Body of pancreas (tissue), 4 donors: ENCODE results near the gene DISP1. TPM values are rescaled to one million over a fixed set of nuclear protein-coding genes. Genes with fewer than 3 reads are reported as not detected.

ENCODE experiments used
- ATAC-seq: fragments of 150-250 bp; one replicate; pipeline ENCODE4 v1.9.1; 2016
- DNase-seq, 4 donors: peaks; one replicate each; pipeline ENCODE4 v3.0.0-alpha.2; 2019
- H3K27ac ChIP-seq, 4 donors: fragments of 200-600 bp; sonication (generic); 1 replicate in 3 of 4; 2 replicates in 1 of 4; pipeline versions ENCODE4 v1.5.1 to v1.6.1; 2016 to 2019; ENCODE audit warnings: mild to moderate bottlenecking in 1 of 4, mixed read lengths in 1 of 4, moderate library complexity in 1 of 4
- H3K27me3 ChIP-seq, 2 donors: fragments of 200-600 bp; sonication (generic); one replicate each; pipeline ENCODE4 v1.6.0; 2016; ENCODE audit warnings: mild to moderate bottlenecking in 1 of 2
- H3K36me3 ChIP-seq, 2 donors: fragments of 200-600 bp; sonication (generic); replicated peaks in 1 of 2; 2 replicates each; pipeline ENCODE4 v1.5.1; 2016; ENCODE audit warnings: low read depth in 2 of 2; ENCODE audit not compliant: insufficient read depth in 1 of 2
- H3K4me1 ChIP-seq: fragments of 200-600 bp; sonication (generic); one replicate; pipeline ENCODE4 v1.6.0; 2016
- H3K4me3 ChIP-seq, 2 donors: fragments of 200-600 bp; sonication (generic); 1 replicate in 1 of 2; 2 replicates in 1 of 2; pipeline ENCODE4 v1.5.1; 2016 to 2019
- H3K9me3 ChIP-seq, 3 donors: fragments of 200-600 bp; sonication (generic); 1 replicate in 2 of 3; 2 replicates in 1 of 3; pipeline ENCODE4 v1.5.1; 2016
- CTCF ChIP-seq, 7 experiments: fragments of 450-650 bp in 4 of 7; fragments of 200-600 bp in 3 of 7; sonication (generic) in 3 of 7; IDR thresholded peaks; one replicate each; pipeline ENCODE4 v1.5.1; 2016 to 2019; ENCODE audit warnings: antibody characterized with exemption in 7 of 7
- POLR2A ChIP-seq, 3 donors: fragments of 450-650 bp; IDR thresholded peaks; one replicate each; pipeline ENCODE4 v1.6.1; 2016; ENCODE audit warnings: antibody characterized with exemption in 3 of 3, mild to moderate bottlenecking in 2 of 3
- WGBS, 2 donors: methylation state at CpG; one replicate each; pipeline ENCODE4 v1.1.5; 2017; 5-methylcytosine and 5-hydroxymethylcytosine counted together
- intact Hi-C: fragments of 100-400 bp; cut with DNase I; formaldehyde crosslinking; loops from one replicate; pipeline ENCODE4 v1.15.1; 2023
- total RNA-seq, 2 donors: library from RNA; depleted of rRNA; stranded (reverse); fragments of >200 nt; gene quantifications; one replicate each; pipeline ENCODE4 v1.1.0, GENCODE V29; 2016

DISP1 gene
- 1 to 10 TPM; 4.0 to 6.2 TPM for total RNA-seq

- DNase-seq = peak; percentile 87 to 90 (median 89)
- Histone ChIP-seq H3K27me3 (no peaks in the 10 kb centered on the region), H3K9me3 (no peaks in the 10 kb centered on the region), H3K36me3 (no peaks in the 10 kb centered on the region), H3K27ac (peak within 1 kb of the TSS; percentile 79 to 93 (median 88)), H3K4me3 (peak within 1 kb of the TSS; percentile 67 to 74), H3K4me1 (peaks cover 18% of the 10 kb centered on the region)
- TF ChIP-seq CTCF (IDR thresholded peaks at IDR 0.05) = peak in 1 of 7 experiments; percentile 29
- peak; percentile 45 to 82 (median 75) for TF ChIP-seq POLR2A (IDR thresholded peaks at IDR 0.05)
- intact Hi-C loops = no loop called here
- peak; percentile 97 for ATAC-seq
- WGBS, 2 donors = 3 to 6% methylated on average over 27 to 67 of the region's 67 CpGs
Observed at GRCh38 chr1:222814536-222815439, at the start of gene DISP1. TSS of gene DISP1 (plus strand) at chr1:222815039. CDS start at chr1:222942824, 127,785 bp downstream.

- Histone ChIP-seq H3K9me3 (peaks cover 0 to 7% (median 0%) of the 10 kb centered on the region in 3 donors), H3K27me3 (no peaks in the 10 kb centered on the region), H3K4me3 (no peak overlapping the region), H3K27ac (no peak overlapping the region), H3K4me1 (no peaks in the 10 kb centered on the region), H3K36me3 (no peaks in the 10 kb centered on the region)
- intact Hi-C loops = no loop called here
- TF ChIP-seq POLR2A (IDR thresholded peaks at IDR 0.05) (no peak), CTCF (IDR thresholded peaks at IDR 0.05) (no peak)
- DNase-seq = no peak
- no peak for ATAC-seq
- 73 to 85% methylated on average over 5 of the region's 5 CpGs for WGBS, 2 donors
Observed at GRCh38 chr1:222767152-222767571, 47.7 kb upstream of the DISP1 start.

- Histone ChIP-seq H3K27ac (no peak overlapping the region), H3K9me3 (peaks cover 0 to 7% (median 0%) of the 10 kb centered on the region in 3 donors), H3K4me3 (no peak overlapping the region), H3K36me3 (no peaks in the 10 kb centered on the region), H3K27me3 (no peaks in the 10 kb centered on the region), H3K4me1 (no peaks in the 10 kb centered on the region)
- ATAC-seq = no peak
- no peak for DNase-seq
- TF ChIP-seq CTCF (IDR thresholded peaks at IDR 0.05) = no peak
- no peak for TF ChIP-seq POLR2A (IDR thresholded peaks at IDR 0.05)
- intact Hi-C loops = no loop called here
Observed at GRCh38 chr1:222768592-222768991, 46.2 kb upstream of the DISP1 start.

GRCh38 chr1:222769181-222769580 is 45.7 kb upstream of the DISP1 start:
- 58 to 67% methylated on average over 1 of the region's 1 CpG for WGBS, 2 donors
- H3K27ac ChIP-seq = no peak overlapping the region
- H3K9me3 ChIP-seq = peaks cover 0 to 7% (median 0%) of the 10 kb centered on the region in 3 donors
- TF ChIP-seq POLR2A (IDR thresholded peaks at IDR 0.05) = no peak
- TF ChIP-seq CTCF (IDR thresholded peaks at IDR 0.05) = no peak
- intact Hi-C loops = no loop called here
- no peaks in the 10 kb centered on the region for H3K4me1 ChIP-seq
- DNase-seq (no peak), ATAC-seq (no peak)
- no peaks in the 10 kb centered on the region for H3K36me3 ChIP-seq
- no peak overlapping the region for H3K4me3 ChIP-seq
- no peaks in the 10 kb centered on the region for H3K27me3 ChIP-seq
